Activated CD8-positive, alpha-beta memory T cell treated with anti-CD3 and anti-CD28 coated beads for 1 hour (primary cell): Measurements from ENCODE around the gene KRT16.
"Not testable (repeated sequence)": the region's sequence is repeated elsewhere in the genome, so short reads cannot be mapped to it uniquely, and the experiment has no call there.

Source experiments
- DNase-seq, 2 donors: peaks; one replicate each; pipeline ENCODE4 v3.0.0-alpha.2; 2020; ENCODE audit warnings: low read depth in 1 of 2; ENCODE audit errors: extremely low read depth in 1 of 2

The KRT16 gene

GRCh38 chr17:41612376-41613160 lies at the start of gene KRT16:
Gene KRT16 (minus strand): TSS chr17:41612767. CDS start chr17:41612688, 79 bp downstream.
- DNase-seq = not testable (repeated sequence)

GRCh38 chr17:41660221-41660711 lies 47.7 kb upstream of the KRT16 start:
- DNase-seq = no peak

GRCh38 chr17:41659427-41660212 lies 47.1 kb upstream of the KRT16 start:
- no peak for DNase-seq

GRCh38 chr17:41658846-41659245 lies 46.3 kb upstream of the KRT16 start:
- DNase-seq = no peak

- DNase-seq = no peak
Measured at GRCh38 chr17:41657936-41658335, 45.4 kb upstream of the KRT16 start.

GRCh38 chr17:41657176-41657754 lies 44.7 kb upstream of the KRT16 start:
- no peak for DNase-seq

- DNase-seq = no peak
Measured at GRCh38 chr17:41656249-41657023, 43.9 kb upstream of the KRT16 start.

GRCh38 chr17:41655611-41656111 lies 43.1 kb upstream of the KRT16 start:
- DNase-seq = no peak

- no peak for DNase-seq
Measured at GRCh38 chr17:41654678-41655607, 42.4 kb upstream of the KRT16 start.

- no peak for DNase-seq
Measured at GRCh38 chr17:41653892-41654677, 41.5 kb upstream of the KRT16 start.

GRCh38 chr17:41653421-41653820 lies 40.9 kb upstream of the KRT16 start:
- DNase-seq = no peak

- no peak for DNase-seq
Measured at GRCh38 chr17:41652461-41652970, 39.9 kb upstream of the KRT16 start.

GRCh38 chr17:41651625-41652460 lies 39.3 kb upstream of the KRT16 start:
- DNase-seq = no peak

GRCh38 chr17:41650794-41651624 lies 38.4 kb upstream of the KRT16 start:
- DNase-seq = no peak

GRCh38 chr17:41649923-41650519 lies 37.5 kb upstream of the KRT16 start:
- no peak for DNase-seq
